ENCODE results near the gene ZGLP1.

The ZGLP1 gene

DNA sequence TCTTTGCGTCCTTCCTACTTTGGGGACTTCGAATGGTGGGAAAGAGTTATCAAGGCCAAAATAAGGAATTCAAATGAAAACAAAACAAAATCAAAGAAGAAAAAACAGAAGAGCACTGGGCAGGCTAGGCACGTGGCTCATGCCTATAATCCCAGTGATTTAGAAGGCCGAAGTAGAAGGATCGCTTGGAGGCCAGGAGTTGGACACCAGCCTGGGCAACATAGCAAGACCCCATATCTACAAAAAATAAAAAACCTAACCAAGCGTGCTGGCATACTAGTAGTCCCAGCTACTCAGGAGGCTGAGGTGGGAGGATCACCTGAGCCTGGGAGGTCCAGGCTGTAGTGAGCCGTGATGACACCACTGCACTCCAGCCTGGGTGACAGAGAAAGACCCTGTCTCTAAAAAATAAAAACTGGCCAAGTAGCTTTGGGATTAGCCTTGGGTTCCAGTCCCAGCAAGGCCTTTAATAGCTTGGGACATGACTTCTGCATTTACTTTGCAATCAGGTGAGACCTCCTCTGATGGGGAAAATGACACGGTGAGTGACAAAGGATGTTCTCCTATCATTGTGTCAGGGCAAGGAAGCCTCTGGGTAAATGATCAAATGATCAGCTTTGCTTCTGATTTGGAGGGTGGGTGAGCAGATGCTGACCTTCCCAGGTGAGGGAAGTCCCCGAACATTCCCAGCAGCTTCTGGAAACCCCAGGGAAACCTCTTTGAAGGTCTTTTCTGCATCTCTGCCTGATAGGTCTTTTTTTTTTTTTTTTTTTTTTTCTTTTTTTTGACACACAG is 31.6 kb downstream of the ZGLP1 start:
- no peak for DNase-seq (ENCODE audit: low read depth in 2 of 2)

DNA sequence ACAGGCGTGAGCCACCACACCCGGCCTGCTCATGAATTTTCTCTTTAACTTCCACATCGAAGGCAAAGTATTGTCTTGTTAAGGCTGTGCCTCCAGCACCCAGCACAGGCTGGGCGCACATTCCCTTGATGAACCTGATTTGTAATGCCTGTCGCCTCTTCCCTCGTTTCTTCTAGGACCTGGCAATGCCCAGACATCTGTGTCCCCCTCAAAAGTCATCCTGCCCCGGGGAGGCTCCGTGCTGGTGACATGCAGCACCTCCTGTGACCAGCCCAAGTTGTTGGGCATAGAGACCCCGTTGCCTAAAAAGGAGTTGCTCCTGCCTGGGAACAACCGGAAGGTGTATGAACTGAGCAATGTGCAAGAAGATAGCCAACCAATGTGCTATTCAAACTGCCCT is 35.0 kb downstream of the ZGLP1 start:
- DNase-seq (ENCODE audit: low read depth in 2 of 2) = no peak

DNA sequence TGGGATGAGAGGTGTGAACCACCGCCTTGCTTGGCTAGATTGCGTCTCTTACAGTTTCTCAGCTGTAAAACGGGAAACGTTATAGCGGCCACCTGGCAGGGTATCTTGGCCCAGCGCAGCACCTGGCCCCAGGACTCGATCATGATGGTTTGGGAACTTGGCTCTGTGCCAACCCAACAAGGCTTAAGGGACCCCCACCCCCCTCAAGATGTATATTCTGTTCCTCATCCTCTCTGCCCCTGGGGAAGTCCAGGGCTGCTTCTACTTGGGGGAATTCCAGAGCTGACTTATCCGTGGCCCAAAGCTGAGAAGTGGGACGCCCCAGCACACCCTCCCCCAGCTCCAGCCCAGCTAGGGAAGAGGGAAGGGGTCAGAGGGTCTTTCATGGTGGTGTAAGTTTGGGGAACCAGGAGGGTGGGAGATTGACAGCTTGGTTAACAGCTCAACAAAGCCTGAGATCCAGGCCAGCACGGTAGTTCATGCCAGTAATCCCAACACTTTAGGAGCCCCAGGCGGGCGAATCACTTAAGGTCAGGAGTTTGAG is 38.0 kb downstream of the ZGLP1 start:
- DNase-seq (ENCODE audit: low read depth in 2 of 2) = no peak

- DNase-seq (ENCODE audit: low read depth in 2 of 2) = peak; percentile 67 to 74
These were observed 38.8 kb downstream of the ZGLP1 start, which contains the start of gene ICAM1 for GRCh38 chr19:10270616-10271394. Gene ICAM1 (plus strand): TSS chr19:10271120. CDS start chr19:10271160, 40 bp downstream.

DNA sequence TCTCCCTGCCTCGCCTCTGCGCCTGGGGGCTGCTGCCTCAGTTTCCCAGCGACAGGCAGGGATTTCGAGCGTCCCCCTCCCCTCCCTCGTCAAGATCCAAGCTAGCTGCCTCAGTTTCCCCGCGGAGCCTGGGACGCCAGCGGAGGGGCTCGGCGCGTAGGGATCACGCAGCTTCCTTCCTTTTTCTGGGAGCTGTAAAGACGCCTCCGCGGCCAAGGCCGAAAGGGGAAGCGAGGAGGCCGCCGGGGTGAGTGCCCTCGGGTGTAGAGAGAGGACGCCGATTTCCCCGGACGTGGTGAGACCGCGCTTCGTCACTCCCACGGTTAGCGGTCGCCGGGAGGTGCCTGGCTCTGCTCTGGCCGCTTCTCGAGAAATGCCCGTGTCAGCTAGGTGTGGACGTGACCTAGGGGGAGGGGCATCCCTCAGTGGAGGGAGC is 39.4 kb downstream of the ZGLP1 start:
- peak; percentile 78 to 81 for DNase-seq (ENCODE audit: low read depth in 2 of 2)

DNA sequence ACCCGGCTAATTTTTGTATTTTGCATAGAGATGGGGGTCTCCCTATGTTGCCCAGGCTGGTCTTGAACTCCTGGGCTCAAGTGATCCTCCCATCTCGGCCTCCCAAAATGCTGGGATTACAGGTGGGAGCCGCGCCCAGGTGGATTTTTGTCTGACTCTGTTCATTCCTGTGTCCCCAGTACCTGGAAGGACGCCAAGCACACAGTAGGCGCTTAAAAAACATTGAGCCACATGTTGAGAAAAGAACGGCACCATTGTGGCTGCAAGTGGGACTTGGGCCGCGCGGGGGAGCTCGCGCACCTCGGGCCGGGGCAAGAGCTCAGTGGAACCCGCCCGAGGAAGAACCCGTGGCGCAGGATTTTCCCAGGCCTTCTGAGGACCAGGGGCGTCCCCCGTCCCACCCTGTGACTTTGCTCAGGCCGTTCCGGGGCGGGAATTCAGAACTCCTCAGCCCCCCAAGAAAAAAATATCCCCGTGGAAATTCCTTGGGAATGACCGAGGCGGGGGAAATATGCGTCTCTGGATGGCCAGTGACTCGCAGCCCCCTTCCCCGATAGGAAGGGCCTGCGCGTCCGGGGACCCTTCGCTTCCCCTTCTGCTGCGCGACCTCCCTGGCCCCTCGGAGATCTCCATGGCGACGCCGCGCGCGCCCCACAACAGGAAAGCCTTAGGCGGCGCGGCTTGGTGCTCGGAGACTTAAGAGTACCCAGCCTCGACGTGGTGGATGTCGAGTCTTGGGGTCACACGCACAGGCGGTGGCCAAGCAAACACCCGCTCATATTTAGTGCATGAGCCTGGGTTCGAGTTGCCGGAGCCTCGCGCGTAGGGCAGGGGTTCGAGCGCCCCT is 40.1 kb downstream of the ZGLP1 start:
- peak; percentile 82 to 87 for DNase-seq (ENCODE audit: low read depth in 2 of 2)

DNA sequence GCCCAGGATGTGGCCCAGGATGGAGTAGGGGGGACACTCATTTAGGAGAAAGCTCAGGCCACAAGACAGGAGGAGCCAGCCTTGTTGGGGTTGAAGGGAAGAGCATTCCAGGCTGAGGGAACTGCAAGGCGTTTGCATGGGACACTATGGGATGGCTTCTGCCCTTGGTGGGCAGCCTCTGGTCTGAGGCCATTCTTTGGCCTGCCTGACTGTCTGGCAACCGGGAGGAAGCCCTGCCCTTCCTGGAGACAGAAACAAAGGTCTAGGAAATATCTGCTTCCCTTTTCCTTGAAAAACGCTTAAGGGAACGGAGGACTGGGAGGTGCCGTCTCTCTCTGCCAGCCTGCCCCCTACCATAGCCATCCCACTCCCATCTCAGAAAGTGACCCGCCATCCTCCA is 41.5 kb downstream of the ZGLP1 start:
- DNase-seq (ENCODE audit: low read depth in 2 of 2) = no peak

GRCh38 chr19:10266706-10267105 is 42.9 kb downstream of the ZGLP1 start:
- no peak for DNase-seq (ENCODE audit: low read depth in 2 of 2)

DNA sequence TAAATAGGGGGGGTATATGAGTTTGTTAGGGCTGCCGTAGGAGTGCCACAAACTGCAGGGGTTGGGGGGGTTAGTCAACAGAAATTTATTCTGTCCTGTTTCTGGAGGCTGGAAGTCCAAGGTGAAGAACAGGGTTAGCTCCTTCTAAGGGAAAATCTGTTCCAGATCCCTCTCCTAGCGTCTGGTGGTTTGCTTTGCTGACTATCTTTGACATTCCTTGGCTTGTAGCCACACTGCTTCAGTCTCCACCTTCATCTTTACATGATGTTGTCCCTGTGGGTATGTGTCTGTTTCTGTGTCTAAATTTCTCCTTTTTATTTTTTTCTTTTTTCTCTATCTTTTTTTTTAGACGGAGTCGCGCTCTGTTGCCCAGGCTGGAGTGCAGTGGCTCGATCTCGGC is 46.8 kb downstream of the ZGLP1 start:
- no peak for DNase-seq (ENCODE audit: low read depth in 2 of 2)

GRCh38 chr19:10260141-10260584 is 49.5 kb downstream of the ZGLP1 start:
- peak in 1 of 2 donors; percentile 64 for DNase-seq (ENCODE audit: low read depth in 2 of 2)

GRCh38 chr19:10259162-10259905 is 50.3 kb downstream of the ZGLP1 start:
- DNase-seq (ENCODE audit: low read depth in 2 of 2) = peak; percentile 83 to 95

- DNase-seq (ENCODE audit: low read depth in 2 of 2) = no peak
These were observed 51.4 kb downstream of the ZGLP1 start for GRCh38 chr19:10258080-10258710.

- no peak for DNase-seq (ENCODE audit: low read depth in 2 of 2)
These were observed 52.5 kb downstream of the ZGLP1 start for GRCh38 chr19:10256970-10257615.

- no peak for DNase-seq (ENCODE audit: low read depth in 2 of 2)
These were observed 53.1 kb downstream of the ZGLP1 start for GRCh38 chr19:10256551-10256950.

- DNase-seq (ENCODE audit: low read depth in 2 of 2) = no peak
These were observed 54.3 kb downstream of the ZGLP1 start for GRCh38 chr19:10255358-10255757.
